HepG2 (cell line): ENCODE results near the gene STX4. TPM values are rescaled to one million over a fixed set of nuclear protein-coding genes. Genes with fewer than 3 reads are reported as not detected.

Experiments
- CENPX ChIP-seq: sonication (generic); formaldehyde crosslinking; IDR thresholded peaks from 2 replicates; pipeline ENCODE4 v1.9.0; 2021; ENCODE audit warnings: mild to moderate bottlenecking, missing genetic modification reagents, moderate library complexity
- E2F2 ChIP-seq: sonication (generic); formaldehyde crosslinking; IDR thresholded peaks from 2 replicates; pipeline ENCODE4 v1.4.0; 2020; ENCODE audit warnings: missing genetic modification reagents, borderline replicate concordance
- JUN ChIP-seq: sonication (generic); formaldehyde crosslinking; IDR thresholded peaks from 2 replicates; pipeline ENCODE4 v1.4.0; 2020; ENCODE audit warnings: mild to moderate bottlenecking, missing genetic modification reagents
- NR0B2 ChIP-seq: sonication (generic); formaldehyde crosslinking; IDR thresholded peaks from 2 replicates; pipeline ENCODE4 v1.4.0; 2020; ENCODE audit warnings: mild to moderate bottlenecking, missing genetic modification reagents
- RBAK ChIP-seq: sonication (generic); formaldehyde crosslinking; IDR thresholded peaks from 2 replicates; pipeline ENCODE4 v1.5.1; 2020; ENCODE audit warnings: mild to moderate bottlenecking, missing genetic modification reagents
- SRY ChIP-seq: sonication (generic); formaldehyde crosslinking; IDR thresholded peaks from 2 replicates; pipeline ENCODE4 v1.8.0; 2022; ENCODE audit warnings: mild to moderate bottlenecking, missing genetic modification reagents
- THRA ChIP-seq: sonication (generic); formaldehyde crosslinking; IDR thresholded peaks from 2 replicates; pipeline ENCODE4 v1.4.0; 2020; ENCODE audit warnings: missing genetic modification reagents, borderline replicate concordance
- ZNF18 ChIP-seq: sonication (generic); formaldehyde crosslinking; IDR thresholded peaks from 2 replicates; pipeline ENCODE4 v1.8.0; 2022; ENCODE audit warnings: mild to moderate bottlenecking, missing genetic modification reagents; ENCODE audit not compliant: insufficient replicate concordance
- ZNF589 ChIP-seq: sonication (generic); formaldehyde crosslinking; conservative IDR thresholded peaks from 2 replicates; pipeline ENCODE4 v1.8.0; 2022; ENCODE audit warnings: mild to moderate bottlenecking, moderate library complexity, missing genetic modification reagents
- ZNF691 ChIP-seq: sonication (generic); formaldehyde crosslinking; IDR thresholded peaks from 2 replicates; pipeline ENCODE4 v1.4.0; 2020; ENCODE audit warnings: missing genetic modification reagents, low read depth, mild to moderate bottlenecking, borderline replicate concordance
- ZNF703 ChIP-seq: sonication (generic); formaldehyde crosslinking; IDR thresholded peaks from 2 replicates; pipeline ENCODE4 v1.5.1; 2020; ENCODE audit warnings: missing genetic modification reagents, mild to moderate bottlenecking, moderate library complexity, borderline replicate concordance
- ZNF710 ChIP-seq: sonication (generic); formaldehyde crosslinking; IDR thresholded peaks from 2 replicates; pipeline ENCODE4 v1.5.0; 2020; ENCODE audit warnings: mild to moderate bottlenecking, missing genetic modification reagents, borderline replicate concordance
- polyA plus RNA-seq, 8 experiments: library from polyadenylated mRNA; depleted of rRNA in 3 of 8; stranded (reverse) in 7 of 8; unstranded in 1 of 8; fragments of >200 nt; fragmentation: Illumina TruSeq in 4 of 8; extraction: Trizol in 4 of 8; gene quantifications; 2 replicates each; pipeline versions ENCODE4 v1.2.1 to v1.2.3, GENCODE V29; 2011 to 2016; ENCODE audit warnings: low read depth in 4 of 8, missing spikeins in 1 of 8, mixed read lengths in 1 of 8; ENCODE audit not compliant: insufficient read depth in 1 of 8
- total RNA-seq, 5 experiments: library from RNA; depleted of rRNA; stranded (reverse); fragments of >200 nt; fragmentation: Illumina TruSeq; extraction: Trizol; gene quantifications; 2 replicates each; pipeline ENCODE4 v1.2.3, GENCODE V29; 2016; ENCODE audit warnings: low read depth in 1 of 5

The STX4 gene
- total and polyA plus RNA-seq, 2 of the 13 experiments (the other 11 are each of a cell fraction or from before 2014, with no cell fraction given): 29.2 to 34.6 TPM

- TF ChIP-seq ZNF18 (CRISPR knock-in tag): no peak
- no peak for TF ChIP-seq ZNF703 (CRISPR knock-in tag)
- peak; percentile 33; the same call in 1 of the 2 replicates for TF ChIP-seq E2F2
- TF ChIP-seq RBAK (CRISPR knock-in tag): no peak; the same call in 1 of the 2 replicates
- TF ChIP-seq ZNF589: no peak; the same call in none of the 2 replicates
- no peak for TF ChIP-seq CENPX (CRISPR knock-in tag)
- peak; percentile 68; the same call in 1 of the 2 replicates for TF ChIP-seq SRY (CRISPR knock-in tag)
- 0 out of 2 replicates have a peak, but pooled peaks have one; percentile 63 for TF ChIP-seq NR0B2 (CRISPR knock-in tag)
- TF ChIP-seq JUN: peak; percentile 69; the same call in 1 of the 2 replicates
- no peak; the same call in 1 of the 2 replicates for TF ChIP-seq THRA (CRISPR knock-in tag)
- peak; percentile 8; the same call in 1 of the 2 replicates for TF ChIP-seq ZNF710
- TF ChIP-seq ZNF691 (CRISPR knock-in tag): no peak
These were observed at the start of gene STX4 (continued) for GRCh38 chr16:31032736-31033708.
